Measurements from ENCODE around the gene KRTAP5-7. TPM values are rescaled to one million over a fixed set of nuclear protein-coding genes. Genes with fewer than 3 reads are reported as not detected.
"Not testable (repeated sequence)": the region's sequence is repeated elsewhere in the genome, so short reads cannot be mapped to it uniquely, and the experiment has no call there.

The KRTAP5-7 gene
- total and polyA plus RNA-seq, 4 donors, result 0.17 to 1.4 (median 0.61) TPM

DNA sequence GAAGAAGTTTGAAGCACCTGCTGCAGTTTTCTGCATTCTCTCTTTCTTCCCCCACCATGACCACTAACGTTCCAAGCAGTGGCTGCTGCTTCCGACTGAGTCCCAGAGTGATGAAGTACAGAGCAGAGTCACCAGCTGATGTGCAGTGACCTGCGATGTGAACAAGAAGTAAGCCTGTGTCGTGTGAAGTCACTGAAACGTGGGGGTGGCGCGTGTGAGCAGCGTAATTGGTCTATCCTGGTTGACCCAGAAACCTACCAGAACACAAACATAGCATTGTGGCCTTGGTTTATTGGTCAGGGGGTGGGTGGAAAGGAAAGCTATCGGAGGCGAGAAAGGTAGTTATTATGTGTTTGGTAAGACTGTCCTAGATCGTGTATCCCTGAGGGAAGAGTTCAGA is 3.5 kb downstream of the KRTAP5-7 start:
- Histone ChIP-seq H3K4me1 (ENCODE audit: control insufficient read depth, insufficient read depth, low read length) (no peaks in the 10 kb centered on the region), H3K9me3 (ENCODE audit: control insufficient read depth, insufficient read depth, low read length) (no peaks in the 10 kb centered on the region), H3K27me3 (ENCODE audit: control insufficient read depth, insufficient read depth, low read length) (no peaks in the 10 kb centered on the region), H3K27ac (ENCODE audit: low read depth, low read length) (no peak overlapping the region), H3K4me3 (ENCODE audit: low read depth, low read length) (no peak overlapping the region), H3K36me3 (ENCODE audit: control insufficient read depth, insufficient read depth, low read length) (no peaks in the 10 kb centered on the region)
- WGBS (ENCODE audit: insufficient coverage), result 86% methylated on average over 6 of the region's 11 CpGs
- no peak for DNase-seq (ENCODE audit: low read depth in 4 of 6, low spot score in 6 of 6)

DNA sequence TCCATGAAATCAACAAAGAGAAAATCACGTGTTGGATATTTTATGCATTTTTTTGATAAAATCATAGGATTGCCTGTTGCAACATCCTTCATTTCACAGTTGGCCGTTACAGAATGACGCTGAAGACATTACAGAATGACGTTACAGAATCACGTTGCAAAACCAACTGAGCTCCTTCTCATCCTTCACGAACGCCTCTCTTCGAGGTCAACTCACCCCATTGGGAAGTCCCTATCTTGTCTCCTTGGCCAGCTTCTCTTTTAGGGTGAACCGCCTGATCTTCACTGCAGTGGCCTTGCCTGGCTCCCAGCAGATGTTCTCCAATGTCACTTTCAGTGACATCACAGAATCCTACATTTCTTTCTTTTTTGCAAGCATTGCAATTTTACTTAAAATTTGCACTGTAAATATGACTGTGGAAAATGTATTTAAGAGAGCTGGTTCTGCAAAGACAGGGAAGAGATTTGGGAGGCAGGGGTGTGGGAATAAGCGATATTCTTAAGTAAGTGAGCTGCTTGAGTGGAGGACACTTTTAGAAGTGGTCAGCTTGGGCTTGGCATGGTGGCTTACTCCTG is 5.1 kb downstream of the KRTAP5-7 start:
- Histone ChIP-seq H3K27me3 (ENCODE audit: control insufficient read depth, insufficient read depth, low read length) (no peaks in the 10 kb centered on the region), H3K4me3 (ENCODE audit: low read depth, low read length) (no peak overlapping the region), H3K36me3 (ENCODE audit: control insufficient read depth, insufficient read depth, low read length) (no peaks in the 10 kb centered on the region), H3K9me3 (ENCODE audit: control insufficient read depth, insufficient read depth, low read length) (no peaks in the 10 kb centered on the region), H3K27ac (ENCODE audit: low read depth, low read length) (no peak overlapping the region), H3K4me1 (ENCODE audit: control insufficient read depth, insufficient read depth, low read length) (no peaks in the 10 kb centered on the region)
- WGBS (ENCODE audit: insufficient coverage), result 88% methylated on average over 9 of the region's 10 CpGs
- DNase-seq (ENCODE audit: low read depth in 4 of 6, low spot score in 6 of 6), result no peak

DNA sequence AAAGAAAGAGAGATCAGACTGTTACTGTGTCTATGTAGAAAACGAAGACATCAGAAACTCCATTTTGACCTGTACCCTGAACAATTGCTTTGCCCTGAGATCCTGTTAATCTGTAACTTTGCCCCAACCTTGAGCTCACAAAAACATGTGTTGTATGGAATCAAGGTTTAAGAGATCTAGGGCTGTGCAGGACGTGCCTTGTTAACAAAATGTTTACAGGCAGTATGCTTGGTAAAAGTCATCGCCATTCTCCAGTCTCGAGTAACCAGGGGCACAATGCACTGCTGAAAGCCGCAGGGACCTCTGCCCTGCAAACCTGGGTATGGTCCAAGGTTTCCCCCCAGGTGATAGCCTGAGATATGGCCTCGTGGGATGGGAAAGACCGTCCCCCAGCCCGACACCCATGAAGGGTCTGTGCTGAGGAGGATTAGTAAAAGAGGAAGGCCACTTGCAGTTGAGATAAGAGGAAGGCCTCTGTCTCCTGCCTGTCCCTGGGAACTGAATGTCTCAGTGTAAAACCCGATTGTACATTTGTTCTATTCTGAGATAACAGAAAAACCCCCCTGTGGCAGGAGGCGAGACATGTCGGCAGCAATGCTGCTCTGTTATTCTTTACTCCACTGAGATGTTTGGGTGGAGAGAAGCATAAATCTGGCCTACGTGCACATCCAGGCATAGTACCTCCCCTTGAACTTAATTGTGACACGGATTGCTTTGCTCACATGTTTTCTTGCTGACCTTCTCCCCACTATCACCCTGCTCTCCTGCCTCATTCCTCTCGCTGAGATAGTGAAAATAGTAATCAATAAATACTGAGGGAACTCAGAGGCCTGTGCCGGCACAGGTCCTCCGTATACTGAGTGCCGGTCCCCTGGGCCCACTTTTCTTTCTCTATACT is 7.9 kb downstream of the KRTAP5-7 start:
- H3K27me3 ChIP-seq (ENCODE audit: control insufficient read depth, insufficient read depth, low read length); H3K4me3 ChIP-seq (ENCODE audit: low read depth, low read length); H3K36me3 ChIP-seq (ENCODE audit: control insufficient read depth, insufficient read depth, low read length); H3K27ac ChIP-seq (ENCODE audit: low read depth, low read length); H3K9me3 ChIP-seq (ENCODE audit: control insufficient read depth, insufficient read depth, low read length); H3K4me1 ChIP-seq (ENCODE audit: control insufficient read depth, insufficient read depth, low read length): not testable (repeated sequence)
- WGBS (ENCODE audit: insufficient coverage), result 56% methylated on average over 7 of the region's 17 CpGs
- DNase-seq (ENCODE audit: low read depth in 4 of 6, low spot score in 6 of 6), result peak in 1 of 6 donors; percentile 16

GRCh38 chr11:71535825-71536224 is 8.8 kb downstream of the KRTAP5-7 start:
- H3K4me1 ChIP-seq (ENCODE audit: control insufficient read depth, insufficient read depth, low read length), result no peaks in the 10 kb centered on the region

DNA sequence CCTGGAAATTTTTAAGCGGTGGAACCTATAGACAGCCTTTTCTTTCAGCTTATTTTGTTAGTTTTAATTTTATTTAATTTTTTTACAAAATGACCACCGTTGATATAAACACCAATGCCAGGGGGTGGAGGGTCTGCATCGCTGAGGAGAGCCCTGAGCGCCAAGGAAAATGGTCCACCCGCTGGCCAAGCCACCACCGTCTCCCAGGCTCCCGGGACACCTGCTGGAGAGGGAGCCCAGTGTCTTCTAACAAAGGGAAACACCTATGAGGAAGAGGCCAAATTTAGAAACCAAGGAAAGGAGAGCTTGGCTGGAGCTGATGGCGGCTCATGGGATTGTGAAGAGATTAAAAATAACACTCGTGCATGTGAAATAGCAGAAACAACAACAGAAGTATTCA is 10.5 kb downstream of the KRTAP5-7 start:
- no peaks in the 10 kb centered on the region for H3K36me3 ChIP-seq (ENCODE audit: control insufficient read depth, insufficient read depth, low read length)
- H3K27ac ChIP-seq (ENCODE audit: low read depth, low read length), result no peak overlapping the region
- no peaks in the 10 kb centered on the region for H3K27me3 ChIP-seq (ENCODE audit: control insufficient read depth, insufficient read depth, low read length)
- DNase-seq (ENCODE audit: low read depth in 4 of 6, low spot score in 6 of 6), result no peak
- H3K9me3 ChIP-seq (ENCODE audit: control insufficient read depth, insufficient read depth, low read length), result no peaks in the 10 kb centered on the region
- no peak overlapping the region for H3K4me3 ChIP-seq (ENCODE audit: low read depth, low read length)
- no peaks in the 10 kb centered on the region for H3K4me1 ChIP-seq (ENCODE audit: control insufficient read depth, insufficient read depth, low read length)
- WGBS (ENCODE audit: insufficient coverage), result 94% methylated on average over 5 of the region's 9 CpGs

More at GRCh38 chr11:71535825-71536224, 8.8 kb downstream of the KRTAP5-7 start:
- H3K27me3 ChIP-seq (ENCODE audit: control insufficient read depth, insufficient read depth, low read length), result no peaks in the 10 kb centered on the region
- no peak overlapping the region for H3K4me3 ChIP-seq (ENCODE audit: low read depth, low read length)
- no peaks in the 10 kb centered on the region for H3K36me3 ChIP-seq (ENCODE audit: control insufficient read depth, insufficient read depth, low read length)
- DNase-seq (ENCODE audit: low read depth in 4 of 6, low spot score in 6 of 6), result no peak
- H3K27ac ChIP-seq (ENCODE audit: low read depth, low read length), result no peak overlapping the region
- no peaks in the 10 kb centered on the region for H3K9me3 ChIP-seq (ENCODE audit: control insufficient read depth, insufficient read depth, low read length)
- WGBS (ENCODE audit: insufficient coverage), result 82% methylated on average over 7 of the region's 9 CpGs

DNA sequence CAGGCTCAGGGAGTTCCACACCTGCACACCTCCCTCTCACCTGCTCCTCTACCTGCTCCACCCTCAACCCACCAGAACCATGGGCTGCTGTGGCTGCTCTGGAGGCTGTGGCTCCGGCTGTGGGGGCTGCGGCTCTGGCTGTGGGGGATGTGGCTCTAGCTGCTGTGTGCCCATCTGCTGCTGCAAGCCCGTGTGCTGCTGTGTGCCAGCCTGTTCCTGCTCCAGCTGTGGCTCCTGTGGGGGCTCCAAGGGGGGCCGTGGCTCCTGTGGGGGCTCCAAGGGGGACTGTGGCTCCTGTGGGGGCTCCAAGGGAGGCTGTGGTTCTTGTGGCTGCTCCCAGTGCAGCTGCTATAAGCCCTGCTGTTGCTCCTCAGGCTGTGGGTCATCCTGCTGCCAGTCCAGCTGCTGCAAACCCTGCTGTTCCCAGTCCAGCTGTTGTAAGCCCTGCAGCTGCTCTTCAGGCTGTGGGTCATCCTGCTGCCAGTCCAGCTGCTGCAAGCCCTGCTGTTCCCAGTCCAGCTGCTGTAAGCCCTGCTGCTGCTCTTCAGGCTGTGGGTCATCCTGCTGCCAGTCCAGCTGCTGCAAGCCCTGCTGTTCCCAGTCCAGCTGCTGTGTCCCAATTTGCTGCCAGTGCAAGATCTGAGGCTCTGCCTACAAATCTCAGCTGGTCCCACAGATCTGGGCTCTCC is 11.1 kb downstream of the KRTAP5-7 start, which contains the start of gene KRTAP5-8:
TSS of gene KRTAP5-8 (plus strand) at position 49 of the 689 bp plus-strand sequence. CDS start at position 80, 31 bp downstream.
- H3K4me3 ChIP-seq (ENCODE audit: low read depth, low read length); H3K27ac ChIP-seq (ENCODE audit: low read depth, low read length); H3K36me3 ChIP-seq (ENCODE audit: control insufficient read depth, insufficient read depth, low read length); DNase-seq (ENCODE audit: low read depth in 4 of 6, low spot score in 6 of 6); H3K9me3 ChIP-seq (ENCODE audit: control insufficient read depth, insufficient read depth, low read length); H3K4me1 ChIP-seq (ENCODE audit: control insufficient read depth, insufficient read depth, low read length); H3K27me3 ChIP-seq (ENCODE audit: control insufficient read depth, insufficient read depth, low read length): not testable (repeated sequence)
- 56% methylated on average over 2 of the region's 4 CpGs for WGBS (ENCODE audit: insufficient coverage)

DNA sequence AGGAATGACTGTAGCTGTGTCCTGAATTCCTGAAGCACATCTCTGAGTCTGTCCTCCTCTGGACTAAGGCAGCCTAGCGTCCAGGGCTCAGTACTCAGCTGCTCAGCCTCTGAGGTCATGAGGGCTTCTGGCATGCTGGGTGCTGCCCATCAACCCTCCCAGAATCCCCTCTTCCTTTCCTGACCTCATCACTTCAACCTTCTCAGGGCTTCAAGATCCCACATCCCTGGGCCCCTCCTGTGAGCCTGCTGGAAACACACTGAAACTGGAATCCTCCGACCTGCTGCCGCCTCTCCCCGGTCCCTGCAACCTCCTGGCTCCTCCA is 11.6 kb downstream of the KRTAP5-7 start:
- no peak overlapping the region for H3K4me3 ChIP-seq (ENCODE audit: low read depth, low read length)
- no peaks in the 10 kb centered on the region for H3K36me3 ChIP-seq (ENCODE audit: control insufficient read depth, insufficient read depth, low read length)
- H3K27me3 ChIP-seq (ENCODE audit: control insufficient read depth, insufficient read depth, low read length), result no peaks in the 10 kb centered on the region
- H3K27ac ChIP-seq (ENCODE audit: low read depth, low read length), result no peak overlapping the region
- no peak for DNase-seq (ENCODE audit: low read depth in 4 of 6, low spot score in 6 of 6)
- H3K9me3 ChIP-seq (ENCODE audit: control insufficient read depth, insufficient read depth, low read length), result no peaks in the 10 kb centered on the region
- WGBS (ENCODE audit: insufficient coverage), result 73% methylated on average over 4 of the region's 4 CpGs
- H3K4me1 ChIP-seq (ENCODE audit: control insufficient read depth, insufficient read depth, low read length), result no peaks in the 10 kb centered on the region

GRCh38 chr11:71539017-71539416 is 11.9 kb downstream of the KRTAP5-7 start:
- no peak overlapping the region for H3K27ac ChIP-seq (ENCODE audit: low read depth, low read length)
- DNase-seq (ENCODE audit: low read depth in 4 of 6, low spot score in 6 of 6), result no peak
- H3K4me3 ChIP-seq (ENCODE audit: low read depth, low read length), result no peak overlapping the region
- no peaks in the 10 kb centered on the region for H3K9me3 ChIP-seq (ENCODE audit: control insufficient read depth, insufficient read depth, low read length)
- no peaks in the 10 kb centered on the region for H3K27me3 ChIP-seq (ENCODE audit: control insufficient read depth, insufficient read depth, low read length)
- 90% methylated on average over 6 of the region's 11 CpGs for WGBS (ENCODE audit: insufficient coverage)
- H3K36me3 ChIP-seq (ENCODE audit: control insufficient read depth, insufficient read depth, low read length), result no peaks in the 10 kb centered on the region
- no peaks in the 10 kb centered on the region for H3K4me1 ChIP-seq (ENCODE audit: control insufficient read depth, insufficient read depth, low read length)

GRCh38 chr11:71539971-71540370 is 12.9 kb downstream of the KRTAP5-7 start:
- H3K27ac ChIP-seq (ENCODE audit: low read depth, low read length); H3K36me3 ChIP-seq (ENCODE audit: control insufficient read depth, insufficient read depth, low read length); DNase-seq (ENCODE audit: low read depth in 4 of 6, low spot score in 6 of 6); H3K27me3 ChIP-seq (ENCODE audit: control insufficient read depth, insufficient read depth, low read length); H3K4me3 ChIP-seq (ENCODE audit: low read depth, low read length); H3K9me3 ChIP-seq (ENCODE audit: control insufficient read depth, insufficient read depth, low read length); H3K4me1 ChIP-seq (ENCODE audit: control insufficient read depth, insufficient read depth, low read length): not testable (repeated sequence)
- 100% methylated on average over 9 of the region's 11 CpGs for WGBS (ENCODE audit: insufficient coverage)
